Measurements from ENCODE around the gene ATXN1. TPM values are rescaled to one million over a fixed set of nuclear protein-coding genes. Genes with fewer than 3 reads are reported as not detected.

The ATXN1 gene
- total and polyA plus RNA-seq, 2 of the 8 experiments (the other 6 are each of a cell fraction or from before 2014, with no cell fraction given): 1.6 to 4.0 TPM

DNA sequence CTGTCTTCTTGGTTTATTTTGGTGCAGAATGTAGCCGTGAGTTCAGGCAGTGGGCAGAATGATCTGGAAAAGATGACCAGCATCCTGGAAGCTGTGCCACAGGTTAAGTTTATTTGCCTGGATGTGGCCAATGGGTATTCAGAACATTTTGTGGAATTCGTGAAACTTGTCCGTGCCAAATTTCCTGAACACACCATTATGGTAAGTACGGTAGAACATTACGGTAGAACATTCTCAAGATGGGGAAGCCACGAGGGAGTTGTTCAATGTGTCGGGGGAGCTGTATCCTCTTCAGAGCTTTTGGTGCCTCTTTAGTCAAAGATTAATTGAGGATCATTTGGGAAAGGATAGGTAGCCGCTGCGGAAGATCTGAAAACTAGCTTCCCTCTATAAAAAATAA, 506.7 kb downstream of the ATXN1 start (continued):
- TF ChIP-seq, protein P1, sequence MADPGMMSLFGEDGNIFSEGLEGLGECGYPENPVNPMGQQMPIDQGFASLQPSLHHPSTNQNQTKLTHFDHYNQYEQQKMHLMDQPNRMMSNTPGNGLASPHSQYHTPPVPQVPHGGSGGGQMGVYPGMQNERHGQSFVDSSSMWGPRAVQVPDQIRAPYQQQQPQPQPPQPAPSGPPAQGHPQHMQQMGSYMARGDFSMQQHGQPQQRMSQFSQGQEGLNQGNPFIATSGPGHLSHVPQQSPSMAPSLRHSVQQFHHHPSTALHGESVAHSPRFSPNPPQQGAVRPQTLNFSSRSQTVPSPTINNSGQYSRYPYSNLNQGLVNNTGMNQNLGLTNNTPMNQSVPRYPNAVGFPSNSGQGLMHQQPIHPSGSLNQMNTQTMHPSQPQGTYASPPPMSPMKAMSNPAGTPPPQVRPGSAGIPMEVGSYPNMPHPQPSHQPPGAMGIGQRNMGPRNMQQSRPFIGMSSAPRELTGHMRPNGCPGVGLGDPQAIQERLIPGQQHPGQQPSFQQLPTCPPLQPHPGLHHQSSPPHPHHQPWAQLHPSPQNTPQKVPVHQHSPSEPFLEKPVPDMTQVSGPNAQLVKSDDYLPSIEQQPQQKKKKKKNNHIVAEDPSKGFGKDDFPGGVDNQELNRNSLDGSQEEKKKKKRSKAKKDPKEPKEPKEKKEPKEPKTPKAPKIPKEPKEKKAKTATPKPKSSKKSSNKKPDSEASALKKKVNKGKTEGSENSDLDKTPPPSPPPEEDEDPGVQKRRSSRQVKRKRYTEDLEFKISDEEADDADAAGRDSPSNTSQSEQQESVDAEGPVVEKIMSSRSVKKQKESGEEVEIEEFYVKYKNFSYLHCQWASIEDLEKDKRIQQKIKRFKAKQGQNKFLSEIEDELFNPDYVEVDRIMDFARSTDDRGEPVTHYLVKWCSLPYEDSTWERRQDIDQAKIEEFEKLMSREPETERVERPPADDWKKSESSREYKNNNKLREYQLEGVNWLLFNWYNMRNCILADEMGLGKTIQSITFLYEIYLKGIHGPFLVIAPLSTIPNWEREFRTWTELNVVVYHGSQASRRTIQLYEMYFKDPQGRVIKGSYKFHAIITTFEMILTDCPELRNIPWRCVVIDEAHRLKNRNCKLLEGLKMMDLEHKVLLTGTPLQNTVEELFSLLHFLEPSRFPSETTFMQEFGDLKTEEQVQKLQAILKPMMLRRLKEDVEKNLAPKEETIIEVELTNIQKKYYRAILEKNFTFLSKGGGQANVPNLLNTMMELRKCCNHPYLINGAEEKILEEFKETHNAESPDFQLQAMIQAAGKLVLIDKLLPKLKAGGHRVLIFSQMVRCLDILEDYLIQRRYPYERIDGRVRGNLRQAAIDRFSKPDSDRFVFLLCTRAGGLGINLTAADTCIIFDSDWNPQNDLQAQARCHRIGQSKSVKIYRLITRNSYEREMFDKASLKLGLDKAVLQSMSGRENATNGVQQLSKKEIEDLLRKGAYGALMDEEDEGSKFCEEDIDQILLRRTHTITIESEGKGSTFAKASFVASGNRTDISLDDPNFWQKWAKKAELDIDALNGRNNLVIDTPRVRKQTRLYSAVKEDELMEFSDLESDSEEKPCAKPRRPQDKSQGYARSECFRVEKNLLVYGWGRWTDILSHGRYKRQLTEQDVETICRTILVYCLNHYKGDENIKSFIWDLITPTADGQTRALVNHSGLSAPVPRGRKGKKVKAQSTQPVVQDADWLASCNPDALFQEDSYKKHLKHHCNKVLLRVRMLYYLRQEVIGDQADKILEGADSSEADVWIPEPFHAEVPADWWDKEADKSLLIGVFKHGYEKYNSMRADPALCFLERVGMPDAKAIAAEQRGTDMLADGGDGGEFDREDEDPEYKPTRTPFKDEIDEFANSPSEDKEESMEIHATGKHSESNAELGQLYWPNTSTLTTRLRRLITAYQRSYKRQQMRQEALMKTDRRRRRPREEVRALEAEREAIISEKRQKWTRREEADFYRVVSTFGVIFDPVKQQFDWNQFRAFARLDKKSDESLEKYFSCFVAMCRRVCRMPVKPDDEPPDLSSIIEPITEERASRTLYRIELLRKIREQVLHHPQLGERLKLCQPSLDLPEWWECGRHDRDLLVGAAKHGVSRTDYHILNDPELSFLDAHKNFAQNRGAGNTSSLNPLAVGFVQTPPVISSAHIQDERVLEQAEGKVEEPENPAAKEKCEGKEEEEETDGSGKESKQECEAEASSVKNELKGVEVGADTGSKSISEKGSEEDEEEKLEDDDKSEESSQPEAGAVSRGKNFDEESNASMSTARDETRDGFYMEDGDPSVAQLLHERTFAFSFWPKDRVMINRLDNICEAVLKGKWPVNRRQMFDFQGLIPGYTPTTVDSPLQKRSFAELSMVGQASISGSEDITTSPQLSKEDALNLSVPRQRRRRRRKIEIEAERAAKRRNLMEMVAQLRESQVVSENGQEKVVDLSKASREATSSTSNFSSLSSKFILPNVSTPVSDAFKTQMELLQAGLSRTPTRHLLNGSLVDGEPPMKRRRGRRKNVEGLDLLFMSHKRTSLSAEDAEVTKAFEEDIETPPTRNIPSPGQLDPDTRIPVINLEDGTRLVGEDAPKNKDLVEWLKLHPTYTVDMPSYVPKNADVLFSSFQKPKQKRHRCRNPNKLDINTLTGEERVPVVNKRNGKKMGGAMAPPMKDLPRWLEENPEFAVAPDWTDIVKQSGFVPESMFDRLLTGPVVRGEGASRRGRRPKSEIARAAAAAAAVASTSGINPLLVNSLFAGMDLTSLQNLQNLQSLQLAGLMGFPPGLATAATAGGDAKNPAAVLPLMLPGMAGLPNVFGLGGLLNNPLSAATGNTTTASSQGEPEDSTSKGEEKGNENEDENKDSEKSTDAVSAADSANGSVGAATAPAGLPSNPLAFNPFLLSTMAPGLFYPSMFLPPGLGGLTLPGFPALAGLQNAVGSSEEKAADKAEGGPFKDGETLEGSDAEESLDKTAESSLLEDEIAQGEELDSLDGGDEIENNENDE (IDR thresholded peaks at IDR 0.05; ENCODE audit: insufficient replicate concordance, low read length): peak; percentile 98
- TF ChIP-seq POLR2AphosphoS5 (IDR thresholded peaks at IDR 0.05; ENCODE audit: low read depth, low read length): no peak
